HCT116 (cell line): Measurements from ENCODE around the gene BCAR3. TPM values are rescaled to one million over a fixed set of nuclear protein-coding genes. Genes with fewer than 3 reads are reported as not detected.

Experiments used
- ATAC-seq: fragments of 200-7000 bp; cut with Tn5 transposase; 2 replicates; pipeline ENCODE4 v1.9.1; 2020; ENCODE audit warnings: mild to moderate bottlenecking, moderate library complexity
- BruUV-seq: library from RNA; stranded (reverse); fragments of 400-500 nt; replicated peaks from 2 replicates; lab custom pipeline; 2021; lab: Mats Ljungman, UMichigan
- CTCF ChIA-PET: fragments of 300-600 bp; sonication (Branson Sonifier 250); formaldehyde crosslinking; loops from one replicate; lab custom pipeline; 2021; ENCODE audit warnings: antibody characterized with exemption; lab: Charles Lee
- POLR2A ChIA-PET: fragments of 300-600, 350-600 bp; sonication (Branson Sonifier 250); formaldehyde crosslinking; loops from one replicate; lab custom pipeline; 2021; ENCODE audit warnings: antibody characterized with exemption; lab: Charles Lee
- RAD21 ChIA-PET, 2 experiments: fragments of 300-600 bp; sonication (Branson Sonifier 250); formaldehyde crosslinking; loops; one replicate each; lab custom pipeline; 2023; ENCODE audit warnings: low total read pairs in 2 of 2; ENCODE audit not compliant: uncharacterized antibody in 2 of 2, unreplicated experiment in 2 of 2, low non-redundant PET in 1 of 2; lab: Charles Lee
- DNase-seq: peaks from one replicate; pipeline ENCODE4 v3.0.0-alpha.2; 2010; ENCODE audit warnings: low read depth, low spot score
- H2AFZ ChIP-seq: fragments of 200-600 bp; shearing (Covaris generic), sonication (generic); 2 replicates; pipeline ENCODE4 v1.6.1; 2017; ENCODE audit warnings: low read depth, mixed run types, mixed read lengths, antibody characterized with exemption, low read length; ENCODE audit not compliant: poor library complexity, severe bottlenecking
- H3K27ac ChIP-seq: 2 replicates; pipeline ENCODE4 v1.5.1; 2012; ENCODE audit warnings: low read depth, low read length
- H3K27me3 ChIP-seq: fragments of 200-600 bp; sonication (generic); 2 replicates; pipeline ENCODE4 v1.6.1; 2016; ENCODE audit warnings: mixed run types, low read length, mixed read lengths; ENCODE audit not compliant: insufficient read depth
- H3K36me3 ChIP-seq, 2 experiments: fragments of 200-500 bp in 1 of 2; fragments of 200-600 bp in 1 of 2; sonication (Bioruptor generic) in 1 of 2; sonication (generic) in 1 of 2; 2 replicates each; pipeline versions ENCODE4 v1.5.1 to v1.6.1; 2014 to 2016; ENCODE audit warnings: low read length in 2 of 2, inconsistent platforms in 1 of 2, mixed read lengths in 1 of 2, mixed run types in 1 of 2; ENCODE audit not compliant: insufficient read depth in 2 of 2, control insufficient read depth in 1 of 2
- H3K4me1 ChIP-seq, 2 experiments: fragments of 200-600 bp in 1 of 2; sonication (generic) in 1 of 2; 2 replicates each; pipeline versions ENCODE4 v1.5.1 to v1.6.1; 2012 to 2017; ENCODE audit warnings: low read length in 2 of 2, inconsistent platforms in 1 of 2, mild to moderate bottlenecking in 1 of 2, mixed read lengths in 1 of 2, mixed run types in 1 of 2, moderate library complexity in 1 of 2; ENCODE audit not compliant: insufficient read depth in 2 of 2, control insufficient read depth in 1 of 2
- H3K4me2 ChIP-seq: fragments of 200-600 bp; sonication (generic); 2 replicates; pipeline ENCODE4 v1.6.1; 2017; ENCODE audit warnings: mixed run types, low read length, mixed read lengths
- H3K4me3 ChIP-seq, 2 experiments: fragments of 200-600 bp in 1 of 2; sonication (generic) in 1 of 2; replicated peaks in 1 of 2; 2 replicates each; pipeline ENCODE4 v1.5.1; 2011 to 2016; ENCODE audit warnings: low read length in 2 of 2, control low read depth in 1 of 2, low read depth in 1 of 2, mild to moderate bottlenecking in 1 of 2, mixed read lengths in 1 of 2, mixed run types in 1 of 2
- H3K79me2 ChIP-seq: fragments of 200-600 bp; sonication (generic); 2 replicates; pipeline ENCODE4 v1.6.1; 2017; ENCODE audit warnings: mild to moderate bottlenecking, mixed run types, low read length, moderate library complexity, mixed read lengths; ENCODE audit not compliant: insufficient read depth
- H3K9ac ChIP-seq: fragments of 200-600 bp; sonication (generic); 2 replicates; pipeline ENCODE4 v1.6.1; 2016; ENCODE audit warnings: low read length, mixed read lengths
- H3K9me2 ChIP-seq: fragments of 200-600 bp; sonication (generic), shearing (Covaris generic); 2 replicates; pipeline ENCODE4 v1.6.1; 2017; ENCODE audit warnings: mixed run types, mild to moderate bottlenecking, moderate library complexity; ENCODE audit not compliant: insufficient read depth
- H3K9me3 ChIP-seq, 2 experiments: fragments of 200-500 bp in 1 of 2; fragments of 200-600 bp in 1 of 2; sonication (Bioruptor generic) in 1 of 2; sonication (generic) in 1 of 2; 2 replicates each; pipeline ENCODE4 v1.6.1; 2014 to 2017; ENCODE audit warnings: low read length in 2 of 2, mixed read lengths in 2 of 2, inconsistent platforms in 1 of 2, low read depth in 1 of 2, mild to moderate bottlenecking in 1 of 2, mixed run types in 1 of 2, moderate library complexity in 1 of 2; ENCODE audit not compliant: control insufficient read depth in 1 of 2, insufficient read depth in 1 of 2
- H4K20me1 ChIP-seq: fragments of 200-600 bp; sonication (generic), shearing (Covaris generic); 2 replicates; pipeline ENCODE4 v1.6.1; 2017; ENCODE audit warnings: mixed run types, mild to moderate bottlenecking, moderate library complexity; ENCODE audit not compliant: insufficient read depth
- CEBPB ChIP-seq: IDR thresholded peaks from 2 replicates; pipeline ENCODE4 v1.6.1; 2012; ENCODE audit warnings: low read depth
- EGR1 ChIP-seq: IDR thresholded peaks from 2 replicates; pipeline ENCODE4 v1.6.1; 2012; ENCODE audit warnings: low read depth
- ELF1 ChIP-seq: IDR thresholded peaks from 2 replicates; pipeline ENCODE4 v1.6.1; 2012; ENCODE audit warnings: low read depth, borderline replicate concordance
- EZH2 ChIP-seq: fragments of 200-600 bp; sonication (generic); IDR thresholded peaks from 2 replicates; pipeline ENCODE4 v1.6.1; 2017; ENCODE audit warnings: antibody characterized with exemption, mixed run types
- FOSL1 ChIP-seq: IDR thresholded peaks from 2 replicates; pipeline ENCODE4 v1.6.1; 2012; ENCODE audit warnings: low read depth
- POLR2A ChIP-seq: IDR thresholded peaks from 2 replicates; pipeline ENCODE4 v1.7.0; 2011; ENCODE audit warnings: borderline replicate concordance; ENCODE audit not compliant: insufficient read depth, insufficient read length; ENCODE audit errors: extremely low read depth
- RAD21 ChIP-seq: IDR thresholded peaks from 2 replicates; pipeline ENCODE4 v1.6.1; 2012; ENCODE audit warnings: low read depth, mild to moderate bottlenecking
- SIN3A ChIP-seq: IDR thresholded peaks from 2 replicates; pipeline ENCODE4 v1.6.1; 2012; ENCODE audit warnings: low read depth
- SP1 ChIP-seq: IDR thresholded peaks from 2 replicates; pipeline ENCODE4 v1.6.1; 2012; ENCODE audit warnings: low read depth
- YY1 ChIP-seq: IDR thresholded peaks from 2 replicates; pipeline ENCODE4 v1.6.1; 2011; ENCODE audit warnings: low read length, low read depth, moderate library complexity, mild to moderate bottlenecking; ENCODE audit not compliant: insufficient replicate concordance; ENCODE audit errors: extremely low read depth
- ZFX ChIP-seq: fragments of 450-650 bp; IDR thresholded peaks from 2 replicates; pipeline ENCODE4 v1.6.1; 2017
- intact Hi-C: fragments of 100-400 bp; cut with micrococcal nuclease; formaldehyde crosslinking; loops from 2 replicates; pipeline ENCODE4 v1.10.0; 2022
- total RNA-seq: library from RNA; stranded (reverse); gene quantifications from one replicate; pipeline ENCODE4 v1.2.1, GENCODE V29; 2021; ENCODE audit not compliant: unreplicated experiment
- TF ChIP-seq, protein P1 (sequence below): IDR thresholded peaks from 2 replicates; pipeline ENCODE4 v1.6.1; 2012
- TF ChIP-seq, protein P2 (sequence below): IDR thresholded peaks from 2 replicates; pipeline ENCODE4 v1.6.1; 2012
- TF ChIP-seq, protein P3 (sequence below): IDR thresholded peaks from 2 replicates; pipeline ENCODE4 v1.6.1; 2011; ENCODE audit warnings: mild to moderate bottlenecking, low read length, moderate library complexity; ENCODE audit not compliant: insufficient replicate concordance; ENCODE audit errors: extremely low read depth
- TF ChIP-seq, protein P4 (sequence below): IDR thresholded peaks from 2 replicates; pipeline ENCODE4 v1.6.1; 2012; ENCODE audit warnings: low read depth

BCAR3 gene
- total RNA-seq, 1 experiment from 2014 or later, result 24.5 TPM

DNA sequence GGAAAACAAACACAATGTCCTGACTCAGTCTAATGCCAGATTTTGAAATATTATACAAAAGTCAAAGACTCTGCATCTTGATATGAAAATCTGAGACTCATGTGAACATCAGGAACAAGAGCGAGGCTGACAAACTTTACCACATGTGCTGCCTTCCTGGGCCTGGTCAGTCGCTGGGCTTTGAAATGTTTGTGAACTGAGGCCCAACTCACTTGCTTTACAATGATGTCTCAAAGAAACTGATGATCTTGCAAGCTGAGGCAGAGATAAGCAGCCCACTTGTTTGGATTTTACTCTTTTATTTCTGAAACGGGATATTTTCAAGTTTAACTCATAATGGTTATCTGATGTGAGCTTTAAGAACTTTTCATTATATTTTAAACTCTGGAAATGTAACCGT lies 2.1 kb downstream of the BCAR3 start:
- DNase-seq, result no peak
- H3K36me3 ChIP-seq, result peaks cover 0 to 20% of the 10 kb centered on the region in 2 experiments; a peak in 1 of 4 replicates
- CTCF ChIA-PET, result no interaction called here

DNA sequence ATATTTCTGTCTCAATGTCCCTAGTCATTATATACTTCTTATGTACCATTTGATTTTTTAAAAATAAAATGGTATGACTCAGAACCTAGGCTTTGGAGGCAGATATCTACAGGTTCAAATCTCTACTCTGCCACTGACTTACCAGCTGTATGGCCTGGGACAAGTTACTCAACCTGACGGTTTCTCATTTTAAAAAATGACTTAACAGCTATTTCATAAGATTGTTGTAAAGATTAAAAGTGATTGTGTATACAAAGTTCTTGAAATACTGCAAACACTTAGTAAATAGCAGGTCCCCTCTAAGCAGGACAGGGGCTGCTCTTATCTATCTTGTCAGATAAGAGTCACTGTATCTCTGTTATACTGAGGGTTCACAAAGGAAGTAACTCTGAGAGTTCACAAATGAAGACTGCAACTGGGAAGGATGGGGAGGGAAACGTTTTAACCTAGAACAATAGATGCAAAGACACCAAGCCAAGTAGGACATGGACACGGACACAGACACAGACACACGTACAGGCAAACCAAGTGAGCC lies 2.6 kb downstream of the BCAR3 start:
- Histone ChIP-seq H3K4me1 (peaks cover 0 to 57% of the 10 kb centered on the region in 2 experiments; a peak in 2 of 4 replicates), H3K9me2 (no peaks in the 10 kb centered on the region), H3K4me3 (no peak overlapping the region), H3K4me2 (no peak overlapping the region), H2AFZ (no peak overlapping the region), H3K79me2 (peaks cover 78% of the 10 kb centered on the region), H3K27ac (no peak overlapping the region), H3K9me3 (no peaks in the 10 kb centered on the region), H3K9ac (no peak overlapping the region), H3K27me3 (no peaks in the 10 kb centered on the region), H4K20me1 (peaks cover 12% of the 10 kb centered on the region; the same call in 1 of the 2 replicates), H3K36me3 (peaks cover 0 to 26% of the 10 kb centered on the region in 2 experiments; a peak in 1 of 4 replicates)
- ChIA-PET POLR2A (interaction anchor here (1.5 kb wide), 1 partner anchor 14 kb away, joined by 6 read pairs; no protein-coding TSS in a partner anchor), CTCF (no interaction called here), RAD21 (no interaction called here)
- BruUV-seq, result no TSS peak
- no peak for ATAC-seq
- no peak for DNase-seq
- intact Hi-C loops, result no loop called here
- TF ChIP-seq SP1 (no peak), FOSL1 (no peak), CEBPB (no peak), ZFX (no peak), POLR2A (no peak), ELF1 (no peak), YY1 (no peak), EGR1 (no peak), RAD21 (no peak), EZH2 (no peak)
- TF ChIP-seq, protein P1, sequence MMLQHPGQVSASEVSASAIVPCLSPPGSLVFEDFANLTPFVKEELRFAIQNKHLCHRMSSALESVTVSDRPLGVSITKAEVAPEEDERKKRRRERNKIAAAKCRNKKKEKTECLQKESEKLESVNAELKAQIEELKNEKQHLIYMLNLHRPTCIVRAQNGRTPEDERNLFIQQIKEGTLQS, result no peak
- TF ChIP-seq, protein P2, sequence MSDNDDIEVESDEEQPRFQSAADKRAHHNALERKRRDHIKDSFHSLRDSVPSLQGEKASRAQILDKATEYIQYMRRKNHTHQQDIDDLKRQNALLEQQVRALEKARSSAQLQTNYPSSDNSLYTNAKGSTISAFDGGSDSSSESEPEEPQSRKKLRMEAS, result no peak
- TF ChIP-seq, protein P3, sequence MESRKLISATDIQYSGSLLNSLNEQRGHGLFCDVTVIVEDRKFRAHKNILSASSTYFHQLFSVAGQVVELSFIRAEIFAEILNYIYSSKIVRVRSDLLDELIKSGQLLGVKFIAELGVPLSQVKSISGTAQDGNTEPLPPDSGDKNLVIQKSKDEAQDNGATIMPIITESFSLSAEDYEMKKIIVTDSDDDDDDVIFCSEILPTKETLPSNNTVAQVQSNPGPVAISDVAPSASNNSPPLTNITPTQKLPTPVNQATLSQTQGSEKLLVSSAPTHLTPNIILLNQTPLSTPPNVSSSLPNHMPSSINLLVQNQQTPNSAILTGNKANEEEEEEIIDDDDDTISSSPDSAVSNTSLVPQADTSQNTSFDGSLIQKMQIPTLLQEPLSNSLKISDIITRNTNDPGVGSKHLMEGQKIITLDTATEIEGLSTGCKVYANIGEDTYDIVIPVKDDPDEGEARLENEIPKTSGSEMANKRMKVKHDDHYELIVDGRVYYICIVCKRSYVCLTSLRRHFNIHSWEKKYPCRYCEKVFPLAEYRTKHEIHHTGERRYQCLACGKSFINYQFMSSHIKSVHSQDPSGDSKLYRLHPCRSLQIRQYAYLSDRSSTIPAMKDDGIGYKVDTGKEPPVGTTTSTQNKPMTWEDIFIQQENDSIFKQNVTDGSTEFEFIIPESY, result no peak
- TF ChIP-seq, protein P4, sequence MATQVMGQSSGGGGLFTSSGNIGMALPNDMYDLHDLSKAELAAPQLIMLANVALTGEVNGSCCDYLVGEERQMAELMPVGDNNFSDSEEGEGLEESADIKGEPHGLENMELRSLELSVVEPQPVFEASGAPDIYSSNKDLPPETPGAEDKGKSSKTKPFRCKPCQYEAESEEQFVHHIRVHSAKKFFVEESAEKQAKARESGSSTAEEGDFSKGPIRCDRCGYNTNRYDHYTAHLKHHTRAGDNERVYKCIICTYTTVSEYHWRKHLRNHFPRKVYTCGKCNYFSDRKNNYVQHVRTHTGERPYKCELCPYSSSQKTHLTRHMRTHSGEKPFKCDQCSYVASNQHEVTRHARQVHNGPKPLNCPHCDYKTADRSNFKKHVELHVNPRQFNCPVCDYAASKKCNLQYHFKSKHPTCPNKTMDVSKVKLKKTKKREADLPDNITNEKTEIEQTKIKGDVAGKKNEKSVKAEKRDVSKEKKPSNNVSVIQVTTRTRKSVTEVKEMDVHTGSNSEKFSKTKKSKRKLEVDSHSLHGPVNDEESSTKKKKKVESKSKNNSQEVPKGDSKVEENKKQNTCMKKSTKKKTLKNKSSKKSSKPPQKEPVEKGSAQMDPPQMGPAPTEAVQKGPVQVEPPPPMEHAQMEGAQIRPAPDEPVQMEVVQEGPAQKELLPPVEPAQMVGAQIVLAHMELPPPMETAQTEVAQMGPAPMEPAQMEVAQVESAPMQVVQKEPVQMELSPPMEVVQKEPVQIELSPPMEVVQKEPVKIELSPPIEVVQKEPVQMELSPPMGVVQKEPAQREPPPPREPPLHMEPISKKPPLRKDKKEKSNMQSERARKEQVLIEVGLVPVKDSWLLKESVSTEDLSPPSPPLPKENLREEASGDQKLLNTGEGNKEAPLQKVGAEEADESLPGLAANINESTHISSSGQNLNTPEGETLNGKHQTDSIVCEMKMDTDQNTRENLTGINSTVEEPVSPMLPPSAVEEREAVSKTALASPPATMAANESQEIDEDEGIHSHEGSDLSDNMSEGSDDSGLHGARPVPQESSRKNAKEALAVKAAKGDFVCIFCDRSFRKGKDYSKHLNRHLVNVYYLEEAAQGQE, result no peak

More for the DNA sequence above, 2.1 kb downstream of the BCAR3 start:
- no peak overlapping the region for H3K27ac ChIP-seq
- no peaks in the 10 kb centered on the region for H3K9me2 ChIP-seq
- H3K4me2 ChIP-seq, result peak overlapping the region; percentile 92
- peak overlapping the region; percentile 87; the same call in 1 of the 2 replicates for H3K9ac ChIP-seq
- BruUV-seq, result no TSS peak
- ATAC-seq, result no peak
- no peaks in the 10 kb centered on the region for H3K27me3 ChIP-seq
- POLR2A ChIA-PET, result no interaction called here
- intact Hi-C loops, result no loop called here
- no peaks in the 10 kb centered on the region for H3K9me3 ChIP-seq
- peaks cover 12% of the 10 kb centered on the region; the same call in 1 of the 2 replicates for H4K20me1 ChIP-seq
- no peak for TF ChIP-seq CEBPB
- TF ChIP-seq FOSL1, result no peak
- no peak for TF ChIP-seq SIN3A
- RAD21 ChIA-PET, result no interaction called here
- peaks cover 0 to 59% of the 10 kb centered on the region in 2 experiments; a peak in 2 of 4 replicates for H3K4me1 ChIP-seq
- peak overlapping the region in 1 of 2 experiments; percentile 77; a peak in 1 of 4 replicates for H3K4me3 ChIP-seq
- no peak overlapping the region for H2AFZ ChIP-seq
- H3K79me2 ChIP-seq, result peaks cover 74% of the 10 kb centered on the region
